ENCODE measurements around the gene BAX. TPM values are rescaled to one million over a fixed set of nuclear protein-coding genes. Genes with fewer than 3 reads are reported as not detected.

Gene BAX
- total and polyA plus RNA-seq, 2 of the 4 experiments (the other 2 are of a cell fraction), result 23.3 to 169 TPM

GRCh38 chr19:48997972-48998371 lies 43.3 kb downstream of the BAX start:
- no peak overlapping the region for H3K56ac ChIP-seq (ENCODE audit: extremely low read depth, insufficient read depth, low read length)
- no peaks in the 10 kb centered on the region for H3K9me3 ChIP-seq (ENCODE audit: control insufficient read depth, insufficient read depth, low read length)
- DNase-seq, result peak; percentile 45
- peaks cover 24% of the 10 kb centered on the region for H4K20me1 ChIP-seq (ENCODE audit: insufficient read depth, low read length)
- no peak overlapping the region for H2BK5ac ChIP-seq (ENCODE audit: low read depth, low read length, poor library complexity, severe bottlenecking)
- H3K9me1 ChIP-seq (ENCODE audit: insufficient read depth, low read length), result no peaks in the 10 kb centered on the region
- H2BK15ac ChIP-seq (ENCODE audit: low read depth, low read length), result no peak overlapping the region
- dilution Hi-C loops (cut with HindIII; ENCODE audit: low sequenced_read_pairs, unreplicated experiment), result no loop called here
- CTCF ChIA-PET, result interaction anchor here (0.8 to 1.6 kb wide), 2 partner anchors 16 to 20 kb away, joined by 3 read pairs; no protein-coding TSS in a partner anchor
- in situ Hi-C loops (cut with MboI; ENCODE audit: low sequenced_read_pairs), result no loop called here
- TF ChIP-seq CTCF (conservative IDR thresholded peaks at IDR 0.05; ENCODE audit: low read depth, low read length) (peak; percentile 52), RAD21 (IDR thresholded peaks at IDR 0.05; ENCODE audit: low read length) (peak; percentile 45), SMC3 (IDR thresholded peaks at IDR 0.05; ENCODE audit: low read depth, low read length) (peak; percentile 29; the same call in 1 of the 2 replicates), BHLHE40 (IDR thresholded peaks at IDR 0.05; ENCODE audit: low read depth, low read length) (no peak)
- H2AFZ ChIP-seq (replicated peaks; ENCODE audit: low read length, poor library complexity), result no peak overlapping the region
- WGBS, 2 experiments (ENCODE audit: extremely low coverage in 2 of 2, insufficient read length in 1 of 2), result 60% methylated on average over 3 of the region's 5 CpGs; no CpG with 5 or more reads in 1 of the 2 experiments
- H3K4me3 ChIP-seq (ENCODE audit: insufficient read depth, low read depth, low read length), result no peak overlapping the region
- H3K79me1 ChIP-seq (ENCODE audit: low read depth in 1 of 2, low read length in 2 of 2), result peaks cover 3 to 64% of the 10 kb centered on the region in 2 experiments
- H2AK9ac ChIP-seq (replicated peaks; ENCODE audit: low read depth, low read length, poor library complexity), result no peak overlapping the region
- H3K9ac ChIP-seq (ENCODE audit: low read depth, low read length), result no peak overlapping the region
- H3K23ac ChIP-seq (ENCODE audit: low read depth, low read length), result no peak overlapping the region
- intact Hi-C loops (cut with micrococcal nuclease), result loop anchor here (10.0 kb wide), 1 partner anchor 207 kb away; no protein-coding TSS in a partner anchor
- no peak overlapping the region for H4K91ac ChIP-seq (ENCODE audit: insufficient read depth, low read depth, low read length)
- no peak overlapping the region for H2BK120ac ChIP-seq (ENCODE audit: low read depth, low read length)
- H4K5ac ChIP-seq (ENCODE audit: low read depth, low read length), result no peak overlapping the region
- POLR2A ChIA-PET (ENCODE audit: unreplicated experiment), result no interaction called here
- no TSS peak for BruUV-seq (replicated peaks)
- H3K18ac ChIP-seq (ENCODE audit: low read depth, low read length), result no peak overlapping the region
- H3K4me2 ChIP-seq (ENCODE audit: low read depth, low read length), result no peak overlapping the region
- H2BK20ac ChIP-seq (ENCODE audit: low read depth, low read length), result no peak overlapping the region
- peak overlapping the region; percentile 53; the same call in 1 of the 2 replicates for H2AK5ac ChIP-seq (ENCODE audit: low read depth, low read length)
- H3K27ac ChIP-seq (ENCODE audit: insufficient read depth, low read length), result no peak overlapping the region
- ATAC-seq (ENCODE audit: low read depth), result no peak
- peaks cover 2% of the 10 kb centered on the region; the same call in 1 of the 2 replicates for H3K4me1 ChIP-seq (ENCODE audit: control insufficient read depth, insufficient read depth, low read length)
- H3K14ac ChIP-seq (replicated peaks; ENCODE audit: low read depth, low read length), result no peak overlapping the region
- H4K8ac ChIP-seq (ENCODE audit: low read depth in 2 of 2, low read length in 2 of 2), result 0 out of 4 replicates have a peak overlapping the region, but pooled peaks of 1 of the 2 experiments have one; percentile 37
- H3K36me3 ChIP-seq (ENCODE audit: control insufficient read depth, insufficient read depth, low read length), result peaks cover 2% of the 10 kb centered on the region
- no peak overlapping the region for H3K4ac ChIP-seq (ENCODE audit: low read depth, low read length)
- H3K27me3 ChIP-seq (ENCODE audit: control insufficient read depth, insufficient read depth, low read length), result no peaks in the 10 kb centered on the region

All from IMR-90 (cell line).